Stomach (tissue), 9 donors: ENCODE results near the gene TBX3. TPM values are rescaled to one million over a fixed set of nuclear protein-coding genes. Genes with fewer than 3 reads are reported as not detected.
A peak's percentile ranks its signal among the peaks of the same experiment; 100 is the strongest.

ENCODE experiments used
- DNase-seq, 2 donors: peaks; one replicate each; pipeline versions ENCODE4 v3.0.0 to v3.0.0-alpha.2; 2013 to 2019
- H3K27ac ChIP-seq, 5 donors: fragments of 200-600 bp in 4 of 5; sonication (generic) in 4 of 5; one replicate each; pipeline ENCODE4 v1.5.1; 2013 to 2019; ENCODE audit warnings: mild to moderate bottlenecking in 1 of 5, moderate library complexity in 1 of 5
- H3K27me3 ChIP-seq, 3 donors: fragments of 200-600 bp; sonication (generic); one replicate each; pipeline ENCODE4 v1.5.1; 2017 to 2019; ENCODE audit warnings: mixed run types in 1 of 3
- H3K36me3 ChIP-seq, 4 donors: fragments of 200-600 bp; sonication (generic); 1 replicate in 3 of 4; 2 replicates in 1 of 4; pipeline ENCODE4 v1.5.1; 2016 to 2019
- H3K4me1 ChIP-seq, 4 donors: fragments of 200-600 bp; sonication (generic); one replicate each; pipeline ENCODE4 v1.5.1; 2016 to 2019
- H3K4me3 ChIP-seq, 4 donors: fragments of 200-600 bp; sonication (generic) in 3 of 4; one replicate each; pipeline ENCODE4 v1.5.1; 2016 to 2019; ENCODE audit warnings: mild to moderate bottlenecking in 1 of 4
- H3K9me3 ChIP-seq, 4 donors: fragments of 200-600 bp; sonication (generic); one replicate each; pipeline ENCODE4 v1.5.1; 2016 to 2019
- EP300 ChIP-seq: sonication (generic); formaldehyde crosslinking; IDR thresholded peaks from one replicate; pipeline ENCODE4 v1.6.1; 2017; ENCODE audit warnings: antibody characterized with exemption
- POLR2A ChIP-seq, 4 donors: fragments of 450-650 bp; IDR thresholded peaks; one replicate each; pipeline ENCODE4 v1.6.1; 2016; ENCODE audit warnings: antibody characterized with exemption in 4 of 4, control low read depth in 2 of 4, mild to moderate bottlenecking in 1 of 4, moderate library complexity in 1 of 4
- POLR2AphosphoS5 ChIP-seq, 3 donors: sonication (generic); formaldehyde crosslinking; IDR thresholded peaks; one replicate each; pipeline ENCODE4 v1.6.1; 2016; ENCODE audit warnings: antibody characterized with exemption in 3 of 3
- WGBS, 5 donors: extraction: QIAGEN DNeasy Blood & Tissue Kit in 3 of 5; methylation state at CpG; one replicate each; pipeline versions ENCODE4 v1.1.5 to v1.1.7; 2013 to 2018; 5-methylcytosine and 5-hydroxymethylcytosine counted together
- intact Hi-C: fragments of 100-400 bp; cut with DNase I; formaldehyde crosslinking; loops from one replicate; pipeline ENCODE4 v1.15.1; 2023; ENCODE audit warnings: low total_unique reads
- polyA plus RNA-seq, 3 donors: library from polyadenylated mRNA; stranded (reverse); fragments of 200-250 nt; gene quantifications; one replicate each; pipeline ENCODE4 v1.2.3, GENCODE V29; 2013
- total RNA-seq, 5 donors: library from RNA; depleted of rRNA; stranded (reverse); fragments of >200 nt; gene quantifications; one replicate each; pipeline versions ENCODE4 v1.1.0 to v1.2.3, GENCODE V29; 2014 to 2016
- TF ChIP-seq, protein P1 (sequence below), 7 experiments: fragments of 450-650 bp in 4 of 7; fragments of 200-600 bp in 3 of 7; sonication (generic) in 3 of 7; IDR thresholded peaks; one replicate each; pipeline ENCODE4 v1.5.1; 2016 to 2019; ENCODE audit warnings: antibody characterized with exemption in 7 of 7, control low read depth in 2 of 7, mild to moderate bottlenecking in 1 of 7
- donor health status: healthy with polysubstance abuse.
- donor health status: Bipolar disorder and iron deficiency.
- donor health status: healthy.

The TBX3 gene
- total and polyA plus RNA-seq, 8 donors: 2.5 to 12.7 (median 5.7) TPM; not detected in 1

- TF ChIP-seq, protein P1, sequence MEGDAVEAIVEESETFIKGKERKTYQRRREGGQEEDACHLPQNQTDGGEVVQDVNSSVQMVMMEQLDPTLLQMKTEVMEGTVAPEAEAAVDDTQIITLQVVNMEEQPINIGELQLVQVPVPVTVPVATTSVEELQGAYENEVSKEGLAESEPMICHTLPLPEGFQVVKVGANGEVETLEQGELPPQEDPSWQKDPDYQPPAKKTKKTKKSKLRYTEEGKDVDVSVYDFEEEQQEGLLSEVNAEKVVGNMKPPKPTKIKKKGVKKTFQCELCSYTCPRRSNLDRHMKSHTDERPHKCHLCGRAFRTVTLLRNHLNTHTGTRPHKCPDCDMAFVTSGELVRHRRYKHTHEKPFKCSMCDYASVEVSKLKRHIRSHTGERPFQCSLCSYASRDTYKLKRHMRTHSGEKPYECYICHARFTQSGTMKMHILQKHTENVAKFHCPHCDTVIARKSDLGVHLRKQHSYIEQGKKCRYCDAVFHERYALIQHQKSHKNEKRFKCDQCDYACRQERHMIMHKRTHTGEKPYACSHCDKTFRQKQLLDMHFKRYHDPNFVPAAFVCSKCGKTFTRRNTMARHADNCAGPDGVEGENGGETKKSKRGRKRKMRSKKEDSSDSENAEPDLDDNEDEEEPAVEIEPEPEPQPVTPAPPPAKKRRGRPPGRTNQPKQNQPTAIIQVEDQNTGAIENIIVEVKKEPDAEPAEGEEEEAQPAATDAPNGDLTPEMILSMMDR (IDR thresholded peaks at IDR 0.05): peak in 5 of 7 experiments; percentile 30 to 61 (median 59)
- no peak for TF ChIP-seq EP300
- peak overlapping the region in 4 of 5 donors; percentile 25 to 62 (median 44) for H3K27ac ChIP-seq
- DNase-seq: peak; percentile 82 to 92
- peaks cover 10 to 49% (median 39%) of the 10 kb centered on the region in 4 donors for H3K4me1 ChIP-seq
- H3K36me3 ChIP-seq: peaks cover 0 to 7% (median 5%) of the 10 kb centered on the region in 4 donors
- no peaks in the 10 kb centered on the region for H3K9me3 ChIP-seq
- H3K4me3 ChIP-seq: peak overlapping the region; percentile 32 to 41 (median 32)
- whole genome bisulfite sequencing, 5 donors: 1 to 3% (median 2%) methylated on average over 40 to 46 of the region's 46 CpGs
- intact Hi-C loops: loop anchor here (5.0 kb wide), 1 partner anchor 1084 kb away; no protein-coding TSS in a partner anchor
- H3K27me3 ChIP-seq: peaks cover 15 to 100% (median 76%) of the 10 kb centered on the region in 3 donors
Observed at GRCh38 chr12:114668151-114668885, 15.7 kb downstream of the TBX3 start.

GRCh38 chr12:114667669-114668150, 16.3 kb downstream of the TBX3 start:
- Histone ChIP-seq H3K36me3 (peaks cover 0 to 6% (median 5%) of the 10 kb centered on the region in 4 donors), H3K4me1 (peaks cover 10 to 51% (median 38%) of the 10 kb centered on the region in 4 donors), H3K9me3 (no peaks in the 10 kb centered on the region), H3K27ac (no peak overlapping the region), H3K27me3 (peaks cover 15 to 100% (median 71%) of the 10 kb centered on the region in 3 donors), H3K4me3 (peak overlapping the region; percentile 32 to 41 (median 32))
- 15 to 41% (median 25%) methylated on average over 16 of the region's 16 CpGs for WGBS, 5 donors
- DNase-seq: no peak
- intact Hi-C loops: loop anchor here (5.0 kb wide), 1 partner anchor 1085 kb away; no protein-coding TSS in a partner anchor
- no peak for TF ChIP-seq EP300
- TF ChIP-seq POLR2A (IDR thresholded peaks at IDR 0.05): no peak
- TF ChIP-seq, protein P1 (IDR thresholded peaks at IDR 0.05): no peak
- TF ChIP-seq POLR2AphosphoS5 (IDR thresholded peaks at IDR 0.05): no peak

- peak overlapping the region in 1 of 4 donors; percentile 32 for H3K4me3 ChIP-seq
- DNase-seq: no peak
- no peaks in the 10 kb centered on the region for H3K9me3 ChIP-seq
- H3K27ac ChIP-seq: no peak overlapping the region
- H3K27me3 ChIP-seq: peaks cover 15 to 96% (median 68%) of the 10 kb centered on the region in 3 donors
- no peak for TF ChIP-seq POLR2AphosphoS5 (IDR thresholded peaks at IDR 0.05)
- TF ChIP-seq EP300: no peak
- TF ChIP-seq, protein P1 (IDR thresholded peaks at IDR 0.05): no peak
- intact Hi-C loops: loop anchor here (5.0 kb wide), 1 partner anchor 1085 kb away; no protein-coding TSS in a partner anchor
- H3K36me3 ChIP-seq: peaks cover 0 to 5% (median 4%) of the 10 kb centered on the region in 4 donors
- peaks cover 10 to 56% (median 38%) of the 10 kb centered on the region in 4 donors for H3K4me1 ChIP-seq
- WGBS, 5 donors: 21 to 56% (median 33%) methylated on average over 43 to 53 of the region's 53 CpGs
Observed at GRCh38 chr12:114666746-114667668, 17.0 kb downstream of the TBX3 start.
